Skeletal muscle tissue (tissue), 4 donors: ENCODE results near the gene RIT1. TPM values are rescaled to one million over a fixed set of nuclear protein-coding genes. Genes with fewer than 3 reads are reported as not detected.

Source experiments
- H3K27ac ChIP-seq: one replicate; pipeline ENCODE4 v1.7.0; 2013; ENCODE audit warnings: mild to moderate bottlenecking, low read depth, low read length, inconsistent platforms
- H3K27me3 ChIP-seq, 3 donors: one replicate each; pipeline ENCODE4 v1.7.0; 2013; ENCODE audit warnings: low read length in 3 of 3; ENCODE audit not compliant: control insufficient read depth in 3 of 3, insufficient read depth in 3 of 3
- H3K36me3 ChIP-seq, 3 donors: one replicate each; pipeline ENCODE4 v1.7.0; 2013; ENCODE audit warnings: low read length in 3 of 3; ENCODE audit not compliant: control insufficient read depth in 3 of 3, insufficient read depth in 3 of 3
- H3K4me1 ChIP-seq, 3 donors: one replicate each; pipeline ENCODE4 v1.7.0; 2013; ENCODE audit warnings: low read length in 3 of 3, mild to moderate bottlenecking in 3 of 3; ENCODE audit not compliant: control insufficient read depth in 3 of 3, insufficient read depth in 3 of 3
- H3K4me3 ChIP-seq, 3 donors: one replicate each; pipeline ENCODE4 v1.7.0; 2013; ENCODE audit warnings: low read length in 3 of 3
- H3K9ac ChIP-seq, 3 donors: one replicate each; pipeline ENCODE4 v1.7.0; 2013; ENCODE audit warnings: low read length in 3 of 3, mild to moderate bottlenecking in 3 of 3, moderate library complexity in 2 of 3, low read depth in 1 of 3
- H3K9me3 ChIP-seq, 3 donors: one replicate each; pipeline ENCODE4 v1.7.0; 2013; ENCODE audit warnings: low read length in 3 of 3; ENCODE audit not compliant: control insufficient read depth in 3 of 3
- total RNA-seq: library from RNA; depleted of rRNA; stranded (reverse); fragments of >200 nt; gene quantifications from one replicate; pipeline ENCODE4 v1.2.3, GENCODE V29; 2014
- donor health status: Osteomylitis.

The RIT1 gene
- total RNA-seq, 1 donor from 2014 or later = 21.4 TPM

GRCh38 chr1:155860970-155861510 is 50.1 kb downstream of the RIT1 start:
- Histone ChIP-seq H3K9ac (peak overlapping the region; percentile 42 to 81 (median 60)), H3K4me3 (peak overlapping the region in 1 of 3 donors; percentile 63), H3K27ac (peak overlapping the region; percentile 82)

DNA sequence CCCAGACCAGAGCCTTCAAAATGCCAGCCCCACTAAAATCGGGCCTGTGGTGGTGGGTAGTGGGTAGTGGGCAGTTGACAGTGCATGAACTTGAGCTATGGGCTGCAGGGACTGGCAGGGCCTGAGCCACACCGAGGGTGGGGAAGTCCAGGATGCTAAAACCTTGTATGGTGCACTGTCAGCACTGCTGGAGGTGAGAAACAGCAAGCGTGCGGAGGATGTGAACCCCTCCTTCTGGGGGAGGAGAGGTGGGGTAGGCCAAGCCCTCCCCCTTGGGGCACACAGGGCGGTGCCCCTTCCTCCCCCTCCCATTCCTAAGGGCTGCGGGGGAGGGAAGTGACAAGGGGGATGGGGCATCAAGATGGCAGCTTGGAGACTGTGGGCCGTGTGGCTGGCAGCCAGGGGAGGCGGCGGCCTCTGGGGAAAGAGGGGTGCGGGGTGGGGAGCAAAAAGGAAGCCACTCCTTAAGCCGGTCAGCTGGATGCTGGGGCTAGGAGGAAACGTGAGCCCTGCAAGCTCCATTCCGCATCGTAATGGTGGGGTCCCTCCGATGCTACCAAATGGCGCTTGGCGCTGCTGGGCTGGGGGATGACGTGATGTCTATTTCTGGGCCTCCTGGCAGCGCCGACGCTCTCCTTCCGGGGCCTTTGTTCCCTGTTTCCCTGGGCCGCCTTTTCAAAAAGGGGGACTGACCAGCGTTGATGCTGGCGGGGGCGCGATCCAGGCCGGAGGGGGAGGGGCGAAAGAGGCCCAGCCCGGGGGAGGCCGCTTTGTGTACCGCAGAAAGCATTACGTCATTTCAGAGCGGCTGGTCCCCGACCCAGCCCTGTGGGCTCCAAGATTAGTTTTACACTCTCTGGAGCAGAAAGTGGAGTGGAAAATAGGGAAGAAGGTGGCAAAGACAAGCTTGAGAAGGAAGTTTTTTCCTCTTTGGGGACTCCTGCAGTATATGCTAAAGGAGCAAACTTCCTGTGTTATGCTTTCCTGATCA is 51.0 kb downstream of the RIT1 start:
- Histone ChIP-seq H3K27me3 (no peaks in the 10 kb centered on the region), H3K4me1 (peaks cover 18 to 29% (median 25%) of the 10 kb centered on the region in 3 donors), H3K27ac (peak overlapping the region; percentile 82), H3K9ac (peak overlapping the region; percentile 42 to 81 (median 60)), H3K9me3 (no peaks in the 10 kb centered on the region), H3K36me3 (peaks cover 0 to 2% (median 0%) of the 10 kb centered on the region in 3 donors), H3K4me3 (peak overlapping the region; percentile 62 to 80 (median 70))

More at GRCh38 chr1:155860970-155861510, 50.1 kb downstream of the RIT1 start:
- no peaks in the 10 kb centered on the region for H3K27me3 ChIP-seq
- no peaks in the 10 kb centered on the region for H3K36me3 ChIP-seq
- peaks cover 16 to 27% (median 23%) of the 10 kb centered on the region in 3 donors for H3K4me1 ChIP-seq
- H3K9me3 ChIP-seq = no peaks in the 10 kb centered on the region

GRCh38 chr1:155859234-155859829 is 51.8 kb downstream of the RIT1 start, which contains the start of gene SYT11:
Gene SYT11, plus strand, starts transcription at chr1:155859567. Its CDS starts 195 bp downstream, at chr1:155859762.
- Histone ChIP-seq H3K27me3 (no peaks in the 10 kb centered on the region), H3K27ac (peak within 1 kb of the TSS; percentile 82), H3K9ac (peak within 1 kb of the TSS; percentile 60 to 81 (median 79)), H3K36me3 (peaks cover 2 to 6% (median 6%) of the 10 kb centered on the region in 3 donors), H3K4me1 (peaks cover 18 to 29% (median 25%) of the 10 kb centered on the region in 3 donors), H3K4me3 (peak within 1 kb of the TSS; percentile 62 to 80 (median 78)), H3K9me3 (no peaks in the 10 kb centered on the region)

- Histone ChIP-seq H3K9ac (peak overlapping the region; percentile 52 to 79 (median 60)), H3K36me3 (peaks cover 2 to 11% (median 7%) of the 10 kb centered on the region in 3 donors), H3K4me3 (peak overlapping the region; percentile 62 to 80 (median 78)), H3K4me1 (peaks cover 18 to 29% (median 25%) of the 10 kb centered on the region in 3 donors), H3K9me3 (no peaks in the 10 kb centered on the region), H3K27ac (peak overlapping the region; percentile 80), H3K27me3 (no peaks in the 10 kb centered on the region)
Measured at GRCh38 chr1:155858800-155859233, 52.3 kb downstream of the RIT1 start.

DNA sequence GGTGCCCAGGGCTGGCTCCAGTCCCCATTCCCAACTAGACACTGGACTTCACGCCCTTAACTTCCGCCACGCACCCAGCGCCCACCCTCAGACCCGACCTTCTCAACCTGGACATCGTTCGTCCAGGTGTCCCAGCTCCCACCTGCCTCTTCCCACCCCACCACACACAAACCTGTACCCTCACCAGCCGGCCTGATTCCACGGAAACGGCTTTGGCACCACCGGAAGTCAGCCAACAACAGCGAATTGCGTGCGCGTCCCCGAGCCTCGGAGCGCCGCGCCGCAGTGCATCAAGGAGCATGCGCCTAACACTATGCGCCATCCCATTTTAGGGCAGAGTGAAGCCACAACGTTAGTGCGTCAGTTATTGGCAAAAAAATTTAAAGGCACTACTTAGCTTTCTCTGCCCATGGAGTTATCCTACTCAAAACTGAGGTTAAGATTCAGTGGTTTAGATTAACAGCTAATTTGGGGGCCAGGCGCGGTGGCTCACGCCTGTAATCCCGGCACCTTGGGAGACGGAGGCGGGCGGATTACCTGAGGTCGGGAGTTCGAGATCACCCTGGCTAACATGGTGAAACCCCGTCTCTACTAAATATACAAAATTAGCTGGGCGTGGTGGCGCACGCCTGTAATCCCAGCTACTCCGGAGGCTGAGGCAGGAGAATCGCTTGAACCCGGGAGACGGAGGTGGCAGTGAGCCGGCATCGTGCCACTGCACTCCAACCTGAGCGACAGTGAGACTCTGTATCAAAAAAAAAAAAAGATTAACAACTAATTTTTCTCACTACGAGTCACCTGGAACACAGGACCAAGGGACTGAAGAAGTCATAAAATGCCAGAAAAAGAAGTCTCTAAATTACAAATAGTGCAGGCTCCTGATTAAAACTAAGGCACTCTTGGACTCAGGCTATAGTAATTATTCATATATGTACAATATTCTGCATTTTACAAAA is 53.9 kb downstream of the RIT1 start, which contains the start of gene GON4L:
Gene GON4L, minus strand, starts transcription at position 240 of the 956 bp plus-strand sequence. CDS start 3,434 bp downstream, outside the sequence.
- peaks cover 18 to 29% (median 25%) of the 10 kb centered on the region in 3 donors for H3K4me1 ChIP-seq
- peak within 1 kb of the TSS; percentile 98 to 99 (median 98) for H3K4me3 ChIP-seq
- no peaks in the 10 kb centered on the region for H3K27me3 ChIP-seq
- peaks cover 11 to 24% (median 16%) of the 10 kb centered on the region in 3 donors for H3K36me3 ChIP-seq
- H3K9ac ChIP-seq = peak within 1 kb of the TSS; percentile 86 to 97 (median 97)
- H3K27ac ChIP-seq = peak within 1 kb of the TSS; percentile 80
- no peaks in the 10 kb centered on the region for H3K9me3 ChIP-seq

DNA sequence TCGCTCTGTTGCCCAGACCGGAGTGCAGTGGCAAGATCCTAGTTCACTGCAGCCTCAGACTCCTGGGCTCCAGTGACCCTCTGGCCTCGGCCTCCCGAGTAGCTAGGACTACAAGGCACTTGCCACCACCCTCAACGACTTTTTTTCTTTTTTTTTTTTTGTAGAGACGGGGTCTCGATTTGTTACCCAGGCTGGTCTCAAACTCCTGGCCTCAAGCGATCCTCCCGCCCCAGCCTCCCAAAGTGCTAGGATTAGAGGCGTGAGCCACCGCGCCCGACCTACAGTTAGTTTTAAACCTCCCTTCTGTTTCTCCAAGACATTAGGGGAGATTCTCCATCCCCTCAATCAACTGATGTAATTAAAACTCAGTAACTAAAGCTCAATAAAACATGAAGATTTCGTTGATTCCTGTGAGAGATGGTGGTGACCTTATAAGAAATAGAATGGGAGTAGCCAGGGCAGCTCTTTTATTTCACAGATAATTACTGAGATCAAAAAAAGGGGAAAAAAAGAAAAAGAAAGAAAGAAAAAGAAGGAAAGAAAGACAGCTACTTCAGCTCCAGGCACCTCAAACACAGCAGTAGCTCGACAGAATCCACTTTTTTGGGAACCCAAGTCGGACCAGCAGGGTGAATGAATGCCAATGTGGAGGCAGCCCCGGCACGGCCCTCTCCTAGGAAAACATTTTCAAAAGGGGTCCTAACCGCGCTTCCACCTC is 54.7 kb downstream of the RIT1 start:
- Histone ChIP-seq H3K4me3 (peak overlapping the region; percentile 98 to 99 (median 98)), H3K9me3 (no peaks in the 10 kb centered on the region), H3K36me3 (peaks cover 12 to 30% (median 19%) of the 10 kb centered on the region in 3 donors), H3K27me3 (no peaks in the 10 kb centered on the region), H3K9ac (peak overlapping the region; percentile 86 to 97 (median 97)), H3K4me1 (peaks cover 20 to 29% (median 25%) of the 10 kb centered on the region in 3 donors), H3K27ac (peak overlapping the region; percentile 80)

GRCh38 chr1:155850345-155850744 is 60.8 kb downstream of the RIT1 start:
- H3K36me3 ChIP-seq = peaks cover 11 to 37% (median 28%) of the 10 kb centered on the region in 3 donors
- H3K4me1 ChIP-seq = peaks cover 0 to 3% (median 2%) of the 10 kb centered on the region in 3 donors
- H3K9me3 ChIP-seq = no peaks in the 10 kb centered on the region
- no peak overlapping the region for H3K27ac ChIP-seq
- H3K27me3 ChIP-seq = no peaks in the 10 kb centered on the region
- no peak overlapping the region for H3K4me3 ChIP-seq
- H3K9ac ChIP-seq = no peak overlapping the region

DNA sequence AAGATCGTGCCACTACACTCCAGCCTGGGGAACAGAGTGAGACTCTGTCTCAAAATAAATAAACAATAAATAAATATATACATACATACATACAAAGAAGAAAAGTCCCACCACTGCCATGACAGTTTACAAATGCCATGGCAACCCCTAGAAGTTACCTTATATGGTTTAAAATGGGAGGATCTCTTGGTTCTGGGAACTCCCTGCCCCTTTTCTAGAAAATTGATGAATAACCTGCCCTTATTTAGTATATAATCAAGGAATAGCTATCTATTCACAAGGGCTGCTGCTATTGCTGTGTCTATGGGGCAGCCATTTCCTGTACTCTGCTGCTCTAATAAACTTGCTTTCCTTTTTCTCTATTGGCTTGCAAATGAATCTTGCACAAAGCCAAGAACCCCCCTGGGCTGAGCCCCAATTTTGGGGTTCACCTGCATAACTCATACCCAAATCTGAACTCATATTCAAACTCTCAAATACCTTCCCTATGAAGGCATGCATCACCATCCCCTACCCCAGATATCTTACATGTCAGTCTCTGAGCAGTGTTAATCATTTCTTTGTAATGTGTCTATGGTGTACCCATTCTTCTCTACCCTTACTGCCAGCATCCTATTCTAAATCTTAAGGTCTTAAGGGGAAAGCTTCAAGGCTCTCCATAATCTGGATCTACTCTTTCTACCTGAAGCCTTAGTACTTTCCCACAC is 63.2 kb downstream of the RIT1 start:
- no peak overlapping the region for H3K4me3 ChIP-seq
- H3K4me1 ChIP-seq = peaks cover 4 to 7% (median 5%) of the 10 kb centered on the region in 3 donors
- no peak overlapping the region for H3K27ac ChIP-seq
- H3K9ac ChIP-seq = no peak overlapping the region
- no peaks in the 10 kb centered on the region for H3K9me3 ChIP-seq
- H3K36me3 ChIP-seq = peaks cover 7 to 22% (median 21%) of the 10 kb centered on the region in 3 donors
- H3K27me3 ChIP-seq = no peaks in the 10 kb centered on the region
